Naive thymus-derived CD8-positive, alpha-beta T cell (primary cell): ENCODE data around the gene NAE1. TPM values are rescaled to one million over a fixed set of nuclear protein-coding genes. Genes with fewer than 3 reads are reported as not detected.
A peak's percentile ranks its signal among the peaks of the same experiment; 100 is the strongest.
"Not testable (repeated sequence)": the region's sequence is repeated elsewhere in the genome, so short reads cannot be mapped to it uniquely, and the experiment has no call there.

ENCODE experiments used
- ATAC-seq, 2 donors: fragments of 150-1000 bp; cut with Tn5 transposase in 1 of 2; sonication (Bioruptor Pico), chemical (Tn5 transposase) in 1 of 2; 1 replicate in 1 of 2; 2 replicates in 1 of 2; pipeline ENCODE4 v1.10.0; 2021; ENCODE audit warnings: mild to moderate bottlenecking in 2 of 2, moderate library complexity in 2 of 2
- POLR2A ChIA-PET: fragments of 350-600 bp; sonication (Branson Sonifier 250); formaldehyde crosslinking; loops from one replicate; lab custom pipeline; 2021; ENCODE audit warnings: antibody characterized with exemption; lab: Charles Lee
- DNase-seq, 10 donors: peaks; one replicate each; pipeline versions ENCODE4 v3.0.0 to v3.0.0-alpha.2; 2020 to 2022
- H3K27ac Mint-ChIP-seq, 10 donors: one replicate each; pipeline ENCODE4 v1.8.0; 2020 to 2022; ENCODE audit warnings: mild to moderate bottlenecking in 10 of 10, mixed read lengths in 10 of 10, moderate library complexity in 4 of 10, inconsistent platforms in 1 of 10
- H3K27me3 Mint-ChIP-seq, 5 donors: one replicate each; pipeline ENCODE4 v1.8.0; 2021 to 2022; ENCODE audit warnings: mixed read lengths in 5 of 5
- H3K36me3 Mint-ChIP-seq, 3 donors: one replicate each; pipeline ENCODE4 v1.8.0; 2020 to 2022; ENCODE audit warnings: mixed read lengths in 3 of 3, mild to moderate bottlenecking in 2 of 3, inconsistent platforms in 1 of 3
- H3K4me1 Mint-ChIP-seq, 4 donors: one replicate each; pipeline ENCODE4 v1.8.0; 2021 to 2022; ENCODE audit warnings: mixed read lengths in 4 of 4
- H3K4me3 Mint-ChIP-seq, 10 donors: one replicate each; pipeline ENCODE4 v1.8.0; 2020 to 2022; ENCODE audit warnings: mild to moderate bottlenecking in 10 of 10, mixed read lengths in 10 of 10, moderate library complexity in 6 of 10, inconsistent platforms in 1 of 10
- H3K9me3 Mint-ChIP-seq, 9 donors: one replicate each; pipeline ENCODE4 v1.8.0; 2020 to 2022; ENCODE audit warnings: mixed read lengths in 9 of 9, mild to moderate bottlenecking in 3 of 9, inconsistent platforms in 1 of 9, moderate library complexity in 1 of 9
- polyA plus RNA-seq, 3 donors: library from polyadenylated mRNA; unstranded; fragments of 300-500 nt; fragmentation: Illumina TruSeq; gene quantifications; one replicate each; pipeline ENCODE4 v1.2.3, GENCODE V29; 2021
- total RNA-seq, 8 experiments: library from RNA in 2 of 8; stranded (reverse) in 2 of 8; gene quantifications; one replicate each; pipeline ENCODE4 v1.2.3 and lab custom pipeline; 2021 to 2026

NAE1 gene
- total RNA-seq (100 to 1,000 TPM; 103 to 113 TPM), polyA plus RNA-seq (100 to 1,000 TPM in 1 of 3 donors, 10 to 100 TPM in 2; 84.7 to 107 (median 95.7) TPM), total RNA-seq (lab: John Stamatoyannopoulos, UW) (40.8 to 146 (median 90.4) reads per million in 6 experiments)

GRCh38 chr16:66830422-66831404 lies at the start of gene NAE1:
Gene NAE1 (minus strand): TSS chr16:66830976. CDS start chr16:66830899, 77 bp downstream.
- peak within 1 kb of the TSS in 8 of 10 donors; percentile 47 to 88 (median 67) for H3K27ac Mint-ChIP-seq
- H3K4me1 Mint-ChIP-seq: peaks cover 17 to 34% (median 27%) of the 10 kb centered on the region in 4 donors
- H3K27me3 Mint-ChIP-seq: peaks cover 0 to 3% (median 0%) of the 10 kb centered on the region in 5 donors
- H3K9me3 Mint-ChIP-seq: no peaks in the 10 kb centered on the region
- H3K4me3 Mint-ChIP-seq: peak within 1 kb of the TSS; percentile 67 to 91 (median 79)
- peaks cover 6 to 22% (median 7%) of the 10 kb centered on the region in 3 donors for H3K36me3 Mint-ChIP-seq
- peak; percentile 80 to 95 (median 90) for DNase-seq
- ATAC-seq: peak; percentile 90 to 92
- POLR2A ChIA-PET: interaction anchor here (0.5 to 2.8 kb wide), 15 partner anchors 10 to 424 kb away, joined by 3 to 25 read pairs (median 5); partner anchors contain the start of genes CIAO2B, CKLF, CMTM3 and DYNC1LI2

- no peak for ATAC-seq
- no peak for DNase-seq
- Mint-ChIP-seq H3K27me3 (no peaks in the 10 kb centered on the region), H3K9me3 (no peaks in the 10 kb centered on the region), H3K4me3 (peak overlapping the region in 7 of 10 donors; percentile 25 to 69 (median 63)), H3K36me3 (no peaks in the 10 kb centered on the region), H3K27ac (peak overlapping the region in 4 of 10 donors; percentile 5 to 44 (median 28)), H3K4me1 (peaks cover 17 to 47% (median 34%) of the 10 kb centered on the region in 4 donors)
- POLR2A ChIA-PET: no interaction called here
These were observed 47.3 kb upstream of the NAE1 start for GRCh38 chr16:66878067-66878466.

- DNase-seq (peak in 1 of 10 donors; percentile 24), ATAC-seq (no peak)
- Mint-ChIP-seq H3K36me3 (no peaks in the 10 kb centered on the region), H3K9me3 (no peaks in the 10 kb centered on the region), H3K27me3 (no peaks in the 10 kb centered on the region), H3K27ac (peak overlapping the region in 7 of 10 donors; percentile 15 to 88 (median 74)), H3K4me3 (peak overlapping the region in 9 of 10 donors; percentile 18 to 76 (median 57)), H3K4me1 (peaks cover 9 to 35% (median 20%) of the 10 kb centered on the region in 4 donors)
- POLR2A ChIA-PET: interaction anchor here (0.6 to 0.7 kb wide), 3 partner anchors 12 to 805 kb away, joined by 3 to 4 read pairs (median 4); no protein-coding TSS in a partner anchor
These were observed 43.5 kb upstream of the NAE1 start for GRCh38 chr16:66874079-66874775.

- Mint-ChIP-seq H3K4me3 (peak overlapping the region in 3 of 10 donors; percentile 85 to 89 (median 88)), H3K36me3 (no peaks in the 10 kb centered on the region), H3K4me1 (peaks cover 9 to 34% (median 20%) of the 10 kb centered on the region in 4 donors), H3K27ac (peak overlapping the region in 3 of 10 donors; percentile 63 to 93 (median 84)), H3K9me3 (no peaks in the 10 kb centered on the region), H3K27me3 (no peaks in the 10 kb centered on the region)
- ATAC-seq (no peak), DNase-seq (peak in 1 of 10 donors; percentile 35)
- POLR2A ChIA-PET: interaction anchor here (1.0 to 1.3 kb wide), 3 partner anchors 43 to 321 kb away, joined by 3 to 5 read pairs (median 4); partner anchors contain the start of genes CKLF, DYNC1LI2 and NAE1
These were observed 42.9 kb upstream of the NAE1 start for GRCh38 chr16:66873685-66874055.

- H3K36me3 Mint-ChIP-seq: no peaks in the 10 kb centered on the region
- peak; percentile 91 to 94 for ATAC-seq
- POLR2A ChIA-PET: interaction anchor here (0.8 to 1.3 kb wide), 4 partner anchors 9 to 321 kb away, joined by 3 to 5 read pairs (median 4); partner anchors contain the start of genes CKLF, DYNC1LI2 and NAE1
- peaks cover 9 to 28% (median 17%) of the 10 kb centered on the region in 4 donors for H3K4me1 Mint-ChIP-seq
- peak overlapping the region; percentile 22 to 93 (median 67) for H3K27ac Mint-ChIP-seq
- H3K9me3 Mint-ChIP-seq: no peaks in the 10 kb centered on the region
- peak overlapping the region; percentile 74 to 89 (median 86) for H3K4me3 Mint-ChIP-seq
- peak; percentile 65 to 89 (median 78) for DNase-seq
- H3K27me3 Mint-ChIP-seq: no peaks in the 10 kb centered on the region
These were observed 42.3 kb upstream of the NAE1 start for GRCh38 chr16:66872943-66873684.

GRCh38 chr16:66872559-66872942 lies 41.8 kb upstream of the NAE1 start:
- ATAC-seq: no peak
- peaks cover 11 to 29% (median 19%) of the 10 kb centered on the region in 4 donors for H3K4me1 Mint-ChIP-seq
- DNase-seq: no peak
- POLR2A ChIA-PET: interaction anchor here (0.8 to 1.3 kb wide), 4 partner anchors 10 to 320 kb away, joined by 3 to 5 read pairs (median 4); partner anchors contain the start of genes CKLF, DYNC1LI2 and NAE1
- peak overlapping the region in 6 of 10 donors; percentile 22 to 93 (median 67) for H3K27ac Mint-ChIP-seq
- peak overlapping the region; percentile 74 to 89 (median 86) for H3K4me3 Mint-ChIP-seq
- H3K9me3 Mint-ChIP-seq: no peaks in the 10 kb centered on the region
- H3K27me3 Mint-ChIP-seq: peaks cover 0 to 1% (median 0%) of the 10 kb centered on the region in 5 donors
- no peaks in the 10 kb centered on the region for H3K36me3 Mint-ChIP-seq

GRCh38 chr16:66871840-66872239 lies 41.1 kb upstream of the NAE1 start:
- Mint-ChIP-seq H3K27me3 (peaks cover 0 to 1% (median 0%) of the 10 kb centered on the region in 5 donors), H3K4me1 (peaks cover 11 to 29% (median 19%) of the 10 kb centered on the region in 4 donors), H3K27ac (no peak overlapping the region), H3K4me3 (peak overlapping the region in 2 of 10 donors; percentile 40 to 85), H3K36me3 (no peaks in the 10 kb centered on the region), H3K9me3 (no peaks in the 10 kb centered on the region)
- POLR2A ChIA-PET: interaction anchor here (0.7 to 1.2 kb wide), 2 partner anchors 10 to 1415 kb away, joined by 3 to 6 read pairs; no protein-coding TSS in a partner anchor
- DNase-seq: peak in 1 of 10 donors; percentile 22
- no peak for ATAC-seq

GRCh38 chr16:66871363-66871762 lies 40.6 kb upstream of the NAE1 start:
- Mint-ChIP-seq H3K4me3 (peak overlapping the region in 1 of 10 donors; percentile 54), H3K4me1 (peaks cover 11 to 29% (median 19%) of the 10 kb centered on the region in 4 donors)
- DNase-seq, H3K27ac Mint-ChIP-seq, H3K9me3 Mint-ChIP-seq, ATAC-seq, H3K27me3 Mint-ChIP-seq, H3K36me3 Mint-ChIP-seq: not testable (repeated sequence)
- POLR2A ChIA-PET: interaction anchor here (1.2 kb wide), 1 partner anchor 10 kb away, joined by 6 read pairs; no protein-coding TSS in a partner anchor

GRCh38 chr16:66869424-66869823 lies 38.6 kb upstream of the NAE1 start:
- Mint-ChIP-seq H3K4me3 (no peak overlapping the region), H3K4me1 (peaks cover 11 to 22% (median 19%) of the 10 kb centered on the region in 4 donors), H3K36me3 (no peaks in the 10 kb centered on the region), H3K27me3 (peaks cover 0 to 1% (median 0%) of the 10 kb centered on the region in 5 donors), H3K27ac (no peak overlapping the region), H3K9me3 (no peaks in the 10 kb centered on the region)
- POLR2A ChIA-PET: interaction anchor here (0.6 to 3.2 kb wide), 3 partner anchors 39 to 47 kb away, joined by 3 to 25 read pairs (median 3); partner anchors contain the start of gene NAE1
- ATAC-seq (no peak), DNase-seq (peak in 1 of 10 donors; percentile 21)

- POLR2A ChIA-PET: no interaction called here
- H3K9me3 Mint-ChIP-seq: no peaks in the 10 kb centered on the region
- no peak overlapping the region for H3K27ac Mint-ChIP-seq
- no peaks in the 10 kb centered on the region for H3K36me3 Mint-ChIP-seq
- peaks cover 2 to 6% (median 4%) of the 10 kb centered on the region in 4 donors for H3K4me1 Mint-ChIP-seq
- no peak overlapping the region for H3K4me3 Mint-ChIP-seq
- DNase-seq (no peak), ATAC-seq (no peak)
- H3K27me3 Mint-ChIP-seq: peaks cover 0 to 3% (median 0%) of the 10 kb centered on the region in 5 donors
These were observed 32.9 kb upstream of the NAE1 start for GRCh38 chr16:66863707-66864106.

GRCh38 chr16:66862023-66862520 lies 31.3 kb upstream of the NAE1 start:
- Mint-ChIP-seq H3K27ac (no peak overlapping the region), H3K27me3 (peaks cover 0 to 2% (median 0%) of the 10 kb centered on the region in 5 donors), H3K9me3 (no peaks in the 10 kb centered on the region), H3K4me3 (no peak overlapping the region), H3K4me1 (no peaks in the 10 kb centered on the region), H3K36me3 (no peaks in the 10 kb centered on the region)
- DNase-seq: no peak
- ATAC-seq: no peak
- POLR2A ChIA-PET: no interaction called here
